ENCODE measurements around the gene TAMALIN.

GRCh38 chr12:52024845-52025230, 18.1 kb downstream of the TAMALIN start:
- no peak for TF ChIP-seq CTCF (IDR thresholded peaks at IDR 0.05)
- TF ChIP-seq POLR2A (IDR thresholded peaks at IDR 0.05): peak in 1 of 4 donors; percentile 14

Measured in esophagus squamous epithelium (tissue), 4 donors.